ENCODE data around the gene ADCY3. TPM values are rescaled to one million over a fixed set of nuclear protein-coding genes. Genes with fewer than 3 reads are reported as not detected.

ADCY3 gene
- total and polyA plus RNA-seq, 8 donors, result 5.2 to 339 (median 24.2) TPM

- H3K9me3 ChIP-seq, result no peaks in the 10 kb centered on the region
- peak; percentile 38 to 74 for DNase-seq
- H3K4me1 ChIP-seq, result peaks cover 5 to 15% (median 13%) of the 10 kb centered on the region in 4 donors
- H3K27me3 ChIP-seq, result peaks cover 0 to 5% (median 0%) of the 10 kb centered on the region in 3 donors
- TF ChIP-seq POLR2AphosphoS5 (IDR thresholded peaks at IDR 0.05) (no peak), POLR2A (IDR thresholded peaks at IDR 0.05) (no peak), EP300 (IDR thresholded peaks at IDR 0.05) (no peak)
- TF ChIP-seq, protein P1, sequence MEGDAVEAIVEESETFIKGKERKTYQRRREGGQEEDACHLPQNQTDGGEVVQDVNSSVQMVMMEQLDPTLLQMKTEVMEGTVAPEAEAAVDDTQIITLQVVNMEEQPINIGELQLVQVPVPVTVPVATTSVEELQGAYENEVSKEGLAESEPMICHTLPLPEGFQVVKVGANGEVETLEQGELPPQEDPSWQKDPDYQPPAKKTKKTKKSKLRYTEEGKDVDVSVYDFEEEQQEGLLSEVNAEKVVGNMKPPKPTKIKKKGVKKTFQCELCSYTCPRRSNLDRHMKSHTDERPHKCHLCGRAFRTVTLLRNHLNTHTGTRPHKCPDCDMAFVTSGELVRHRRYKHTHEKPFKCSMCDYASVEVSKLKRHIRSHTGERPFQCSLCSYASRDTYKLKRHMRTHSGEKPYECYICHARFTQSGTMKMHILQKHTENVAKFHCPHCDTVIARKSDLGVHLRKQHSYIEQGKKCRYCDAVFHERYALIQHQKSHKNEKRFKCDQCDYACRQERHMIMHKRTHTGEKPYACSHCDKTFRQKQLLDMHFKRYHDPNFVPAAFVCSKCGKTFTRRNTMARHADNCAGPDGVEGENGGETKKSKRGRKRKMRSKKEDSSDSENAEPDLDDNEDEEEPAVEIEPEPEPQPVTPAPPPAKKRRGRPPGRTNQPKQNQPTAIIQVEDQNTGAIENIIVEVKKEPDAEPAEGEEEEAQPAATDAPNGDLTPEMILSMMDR (IDR thresholded peaks at IDR 0.05), result no peak
- H3K4me3 ChIP-seq, result peak overlapping the region; percentile 21 to 37 (median 32)
- 9 to 21% (median 11%) methylated on average over 25 to 33 of the region's 33 CpGs for WGBS, 5 donors
- intact Hi-C loops (cut with DNase I; ENCODE audit: low total_unique reads), result no loop called here
- H3K36me3 ChIP-seq, result no peaks in the 10 kb centered on the region
- H3K27ac ChIP-seq, result peak overlapping the region in 4 of 5 donors; percentile 0 to 70 (median 54)
Observed at GRCh38 chr2:24926602-24927252, 6.7 kb upstream of the ADCY3 start.

DNA sequence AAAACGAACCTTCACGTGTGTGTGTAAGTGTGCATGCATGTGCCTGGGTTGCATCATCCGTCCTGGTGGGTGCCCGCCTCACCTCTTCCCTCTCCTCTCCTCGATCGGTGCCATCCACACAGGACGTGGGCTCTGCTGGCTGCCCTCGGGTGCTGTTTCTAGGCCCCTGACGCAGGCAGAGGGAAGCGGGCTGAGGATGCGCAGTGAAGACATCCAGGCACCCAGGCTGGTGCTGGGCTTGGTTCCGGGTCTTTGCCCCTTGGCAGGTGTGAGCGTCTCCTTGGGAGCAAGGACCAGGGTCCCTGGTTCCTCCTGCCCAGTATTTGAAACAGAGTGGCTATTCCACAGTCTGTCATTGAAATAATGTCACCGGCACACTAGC, 6.2 kb upstream of the ADCY3 start:
- intact Hi-C loops (cut with DNase I; ENCODE audit: low total_unique reads), result no loop called here
- Histone ChIP-seq H3K9me3 (no peaks in the 10 kb centered on the region), H3K27ac (peak overlapping the region in 3 of 5 donors; percentile 0 to 70 (median 50)), H3K27me3 (peaks cover 0 to 5% (median 0%) of the 10 kb centered on the region in 3 donors), H3K4me1 (peaks cover 5 to 15% (median 14%) of the 10 kb centered on the region in 4 donors), H3K4me3 (peak overlapping the region; percentile 21 to 37 (median 32)), H3K36me3 (no peaks in the 10 kb centered on the region)
- TF ChIP-seq POLR2AphosphoS5 (IDR thresholded peaks at IDR 0.05), result no peak
- no peak for TF ChIP-seq POLR2A (IDR thresholded peaks at IDR 0.05)
- TF ChIP-seq, protein P1 (IDR thresholded peaks at IDR 0.05), result no peak
- no peak for TF ChIP-seq EP300 (IDR thresholded peaks at IDR 0.05)
- 77 to 85% (median 83%) methylated on average over 11 to 14 of the region's 14 CpGs for WGBS, 5 donors
- no peak for DNase-seq

DNA sequence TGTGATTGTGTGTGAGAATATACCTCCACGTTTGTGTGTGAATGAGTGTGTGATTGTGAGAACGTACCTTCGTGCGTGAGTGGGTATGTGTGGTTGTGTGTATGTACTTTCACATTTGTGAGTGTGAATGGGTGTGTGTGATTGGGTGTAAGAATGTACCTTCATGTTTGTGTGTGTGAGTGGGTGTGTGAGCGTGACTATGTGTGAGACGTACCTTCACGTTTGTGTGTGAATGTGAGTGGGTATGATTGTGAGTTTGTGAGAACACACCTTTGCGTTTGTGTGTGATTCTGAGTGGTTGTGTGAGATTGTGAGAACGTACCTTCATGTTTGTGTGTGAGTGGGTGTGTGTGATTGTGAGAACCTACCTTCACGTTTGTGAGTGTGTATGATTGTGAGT, 5.8 kb upstream of the ADCY3 start:
- Histone ChIP-seq H3K4me1 (peaks cover 5 to 19% (median 16%) of the 10 kb centered on the region in 4 donors), H3K9me3 (no peaks in the 10 kb centered on the region), H3K36me3 (no peaks in the 10 kb centered on the region), H3K4me3 (no peak overlapping the region), H3K27ac (no peak overlapping the region), H3K27me3 (peaks cover 0 to 5% (median 0%) of the 10 kb centered on the region in 3 donors)
- intact Hi-C loops (cut with DNase I; ENCODE audit: low total_unique reads), result no loop called here
- no peak for TF ChIP-seq POLR2A (IDR thresholded peaks at IDR 0.05)
- no peak for TF ChIP-seq POLR2AphosphoS5 (IDR thresholded peaks at IDR 0.05)
- no peak for TF ChIP-seq EP300 (IDR thresholded peaks at IDR 0.05)
- TF ChIP-seq, protein P1 (IDR thresholded peaks at IDR 0.05), result no peak
- 88 to 95% (median 94%) methylated on average over 10 of the region's 10 CpGs for WGBS, 5 donors
- no peak for DNase-seq

GRCh38 chr2:24924732-24925131, 4.7 kb upstream of the ADCY3 start:
- H3K27me3 ChIP-seq, result peaks cover 0 to 5% (median 0%) of the 10 kb centered on the region in 3 donors
- H3K4me1 ChIP-seq, result peaks cover 5 to 23% (median 21%) of the 10 kb centered on the region in 4 donors
- 84 to 92% (median 87%) methylated on average over 6 of the region's 6 CpGs for WGBS, 5 donors
- DNase-seq, result no peak
- TF ChIP-seq POLR2A (IDR thresholded peaks at IDR 0.05) (no peak), EP300 (IDR thresholded peaks at IDR 0.05) (no peak), POLR2AphosphoS5 (IDR thresholded peaks at IDR 0.05) (no peak)
- TF ChIP-seq, protein P1 (IDR thresholded peaks at IDR 0.05), result no peak
- no peaks in the 10 kb centered on the region for H3K36me3 ChIP-seq
- H3K4me3 ChIP-seq, result no peak overlapping the region
- no peak overlapping the region for H3K27ac ChIP-seq
- intact Hi-C loops (cut with DNase I; ENCODE audit: low total_unique reads), result no loop called here
- no peaks in the 10 kb centered on the region for H3K9me3 ChIP-seq
